Measurements from ENCODE around the gene KRT28. TPM values are rescaled to one million over a fixed set of nuclear protein-coding genes. Genes with fewer than 3 reads are reported as not detected.
A peak's percentile ranks its signal among the peaks of the same experiment; 100 is the strongest.

Gene KRT28
- total RNA-seq, 1 experiment from 2014 or later = not detected

GRCh38 chr17:40819528-40820125 is 19.9 kb upstream of the KRT28 start:
- Histone ChIP-seq H3K4me1 (replicated peaks; ENCODE audit: insufficient read depth) (peaks cover 25% of the 10 kb centered on the region), H3K36me3 (ENCODE audit: low read depth) (peaks cover 8% of the 10 kb centered on the region; the same call in 1 of the 2 replicates), H2AFZ (peak overlapping the region; percentile 82), H3K4me3 (peak overlapping the region; percentile 83), H4K20me1 (ENCODE audit: insufficient read depth) (no peaks in the 10 kb centered on the region), H3K27me3 (ENCODE audit: insufficient read depth, low read depth) (no peaks in the 10 kb centered on the region), H3K9me2 (ENCODE audit: insufficient read depth) (no peaks in the 10 kb centered on the region), H3K9me3 (ENCODE audit: insufficient read depth, low read depth) (peaks cover 4% of the 10 kb centered on the region; the same call in 1 of the 2 replicates), H3K79me2 (ENCODE audit: low read depth) (peaks cover 43% of the 10 kb centered on the region), H3F3A (ENCODE audit: insufficient read depth, low read depth) (peaks cover 52% of the 10 kb centered on the region), H3K27ac (peak overlapping the region; percentile 83), H3K4me2 (peak overlapping the region; percentile 77)
- intact Hi-C loops (cut with micrococcal nuclease; ENCODE audit: unreplicated experiment) = loop anchor here (1.0 to 2.0 kb wide), 2 partner anchors 31 to 35 kb away; no protein-coding TSS in a partner anchor
- POLR2A ChIA-PET (ENCODE audit: unreplicated experiment) = interaction anchor here (0.5 to 0.8 kb wide), 8 partner anchors 32 to 512 kb away, joined by 3 to 15 read pairs (median 4); no protein-coding TSS in a partner anchor
- TF ChIP-seq EZH2 (IDR thresholded peaks at IDR 0.05; ENCODE audit: low read depth) (no peak), CTCF (conservative IDR thresholded peaks at IDR 0.05) (0 out of 2 replicates have a peak, but pooled peaks have one; percentile 6)
- BruUV-seq (replicated peaks) = TSS peak; percentile 86
- DNase-seq = no peak
- CTCF ChIA-PET = no interaction called here

GRCh38 chr17:40818733-40819527 is 19.2 kb upstream of the KRT28 start:
- peak overlapping the region; percentile 83 for H3K4me3 ChIP-seq
- ChIA-PET POLR2A (ENCODE audit: unreplicated experiment) (interaction anchor here (0.5 to 1.1 kb wide), 21 partner anchors 32 to 1081 kb away, joined by 3 to 20 read pairs (median 5); partner anchors contain the start of genes EIF1 and FKBP10), CTCF (interaction anchor here (0.5 to 0.7 kb wide), 4 partner anchors 632 to 860 kb away, joined by 3 to 6 read pairs (median 5); partner anchors contain the start of gene KRT15)
- peaks cover 43% of the 10 kb centered on the region for H3K79me2 ChIP-seq (ENCODE audit: low read depth)
- H4K20me1 ChIP-seq (ENCODE audit: insufficient read depth) = no peaks in the 10 kb centered on the region
- TF ChIP-seq CTCF (conservative IDR thresholded peaks at IDR 0.05) = 0 out of 2 replicates have a peak, but pooled peaks have one; percentile 18
- TF ChIP-seq EZH2 (IDR thresholded peaks at IDR 0.05; ENCODE audit: low read depth) = no peak
- peaks cover 4% of the 10 kb centered on the region; the same call in 1 of the 2 replicates for H3K9me3 ChIP-seq (ENCODE audit: insufficient read depth, low read depth)
- peak overlapping the region; percentile 83 for H3K27ac ChIP-seq
- peaks cover 25% of the 10 kb centered on the region for H3K4me1 ChIP-seq (replicated peaks; ENCODE audit: insufficient read depth)
- no TSS peak for BruUV-seq (replicated peaks)
- DNase-seq = peak; percentile 59 to 84
- no peaks in the 10 kb centered on the region for H3K27me3 ChIP-seq (ENCODE audit: insufficient read depth, low read depth)
- peaks cover 55% of the 10 kb centered on the region for H3F3A ChIP-seq (ENCODE audit: insufficient read depth, low read depth)
- peaks cover 8% of the 10 kb centered on the region; the same call in 1 of the 2 replicates for H3K36me3 ChIP-seq (ENCODE audit: low read depth)
- peak overlapping the region; percentile 80 for H3K4me2 ChIP-seq
- no peaks in the 10 kb centered on the region for H3K9me2 ChIP-seq (ENCODE audit: insufficient read depth)
- H2AFZ ChIP-seq = peak overlapping the region; percentile 82
- intact Hi-C loops (cut with micrococcal nuclease; ENCODE audit: unreplicated experiment) = loop anchor here (1.0 to 2.0 kb wide), 2 partner anchors 31 to 36 kb away; no protein-coding TSS in a partner anchor

GRCh38 chr17:40818343-40818732 is 18.6 kb upstream of the KRT28 start:
- BruUV-seq (replicated peaks) = TSS peak; percentile 77
- CTCF ChIA-PET = interaction anchor here (0.5 to 0.7 kb wide), 3 partner anchors 700 to 860 kb away, joined by 3 to 6 read pairs (median 4); partner anchors contain the start of gene KRT15
- H3K79me2 ChIP-seq (ENCODE audit: low read depth) = peaks cover 43% of the 10 kb centered on the region
- H3K4me1 ChIP-seq (replicated peaks; ENCODE audit: insufficient read depth) = peaks cover 25% of the 10 kb centered on the region
- peaks cover 2% of the 10 kb centered on the region; the same call in 1 of the 2 replicates for H3K9me3 ChIP-seq (ENCODE audit: insufficient read depth, low read depth)
- POLR2A ChIA-PET (ENCODE audit: unreplicated experiment) = interaction anchor here (0.5 to 1.1 kb wide), 11 partner anchors 33 to 1082 kb away, joined by 3 to 13 read pairs (median 5); partner anchors contain the start of genes EIF1 and FKBP10
- H3K27me3 ChIP-seq (ENCODE audit: insufficient read depth, low read depth) = no peaks in the 10 kb centered on the region
- peaks cover 8% of the 10 kb centered on the region; the same call in 1 of the 2 replicates for H3K36me3 ChIP-seq (ENCODE audit: low read depth)
- no peaks in the 10 kb centered on the region for H4K20me1 ChIP-seq (ENCODE audit: insufficient read depth)
- no peak for DNase-seq
- peak overlapping the region; percentile 83 for H3K4me3 ChIP-seq
- peaks cover 59% of the 10 kb centered on the region for H3F3A ChIP-seq (ENCODE audit: insufficient read depth, low read depth)
- intact Hi-C loops (cut with micrococcal nuclease; ENCODE audit: unreplicated experiment) = loop anchor here (2.0 kb wide), 1 partner anchor 36 kb away; no protein-coding TSS in a partner anchor
- H3K4me2 ChIP-seq = peak overlapping the region; percentile 80
- no peak for TF ChIP-seq EZH2 (IDR thresholded peaks at IDR 0.05; ENCODE audit: low read depth)
- TF ChIP-seq CTCF (conservative IDR thresholded peaks at IDR 0.05) = no peak
- peak overlapping the region; percentile 83 for H3K27ac ChIP-seq
- H2AFZ ChIP-seq = peak overlapping the region; percentile 59
- H3K9me2 ChIP-seq (ENCODE audit: insufficient read depth) = no peaks in the 10 kb centered on the region

Data from PC-9 (cell line).